AG08396 (cell line): ENCODE data around the gene NEURL1B.
"Not testable (repeated sequence)": the region's sequence is repeated elsewhere in the genome, so short reads cannot be mapped to it uniquely, and the experiment has no call there.

Experiments used
- DNase-seq: peaks from one replicate; pipeline ENCODE4 v3.0.0; 2012; ENCODE audit warnings: low spot score, mixed read lengths

Gene NEURL1B

DNA sequence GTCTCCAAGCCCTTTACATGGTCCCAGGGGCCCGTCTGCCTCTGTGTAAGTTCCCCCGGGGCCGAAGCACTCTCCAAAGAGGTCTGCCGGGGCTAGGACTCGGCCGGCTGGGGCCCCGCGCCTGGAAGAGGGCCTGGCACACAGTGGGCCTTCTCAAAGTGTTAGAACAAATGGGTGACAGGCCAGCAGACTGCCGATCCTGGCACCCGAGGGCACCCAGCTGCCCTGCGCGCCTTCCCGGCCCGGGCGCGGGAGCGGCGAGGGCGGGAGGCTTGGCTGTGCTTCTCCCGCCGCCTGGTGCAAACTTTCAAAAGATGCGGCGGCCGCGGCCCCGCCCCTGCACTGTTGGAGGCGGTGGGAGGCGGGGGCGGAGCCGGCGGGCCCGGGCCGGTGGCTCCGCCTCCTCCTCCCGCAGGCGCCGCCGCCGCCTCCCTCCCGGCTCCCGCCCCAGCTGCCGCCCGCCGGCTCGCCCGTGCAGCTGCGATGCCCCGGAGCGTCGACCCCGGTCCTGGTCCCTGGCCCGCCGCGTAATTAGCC is at the start of gene NEURL1B:
Gene NEURL1B, plus strand, starts transcription at position 442 of the 537 bp plus-strand sequence. CDS start 144 bp downstream, outside the sequence.
- peak; percentile 95 for DNase-seq

GRCh38 chr5:172591636-172592035 is 49.4 kb upstream of the NEURL1B start:
- DNase-seq = no peak

DNA sequence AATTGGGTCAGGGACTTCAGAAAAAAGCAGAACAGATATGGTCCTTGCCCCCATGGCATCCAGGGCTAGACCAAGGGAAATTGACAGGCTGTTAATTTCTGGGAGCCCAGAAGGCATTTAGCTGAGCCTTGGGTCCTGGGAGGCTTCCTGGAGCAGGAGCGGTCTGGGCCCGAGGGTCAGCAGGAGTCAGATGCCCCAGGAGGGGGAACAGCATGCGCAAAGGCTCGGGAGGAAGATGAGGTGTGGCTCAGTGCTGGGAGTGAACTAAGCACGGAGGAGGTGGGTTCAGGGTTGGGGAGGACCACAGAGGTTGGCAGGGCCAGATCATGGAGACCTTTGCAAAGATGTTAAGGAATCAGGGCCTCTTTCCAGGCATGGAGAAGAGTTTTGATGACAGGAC is 48.2 kb upstream of the NEURL1B start:
- DNase-seq = no peak

- DNase-seq = no peak
Measured at GRCh38 chr5:172593306-172593705, 47.8 kb upstream of the NEURL1B start.

GRCh38 chr5:172593721-172594235 is 47.3 kb upstream of the NEURL1B start:
- no peak for DNase-seq

GRCh38 chr5:172594431-172594830 is 46.6 kb upstream of the NEURL1B start:
- DNase-seq = no peak

GRCh38 chr5:172594867-172595466 is 46.1 kb upstream of the NEURL1B start:
- DNase-seq = no peak

DNA sequence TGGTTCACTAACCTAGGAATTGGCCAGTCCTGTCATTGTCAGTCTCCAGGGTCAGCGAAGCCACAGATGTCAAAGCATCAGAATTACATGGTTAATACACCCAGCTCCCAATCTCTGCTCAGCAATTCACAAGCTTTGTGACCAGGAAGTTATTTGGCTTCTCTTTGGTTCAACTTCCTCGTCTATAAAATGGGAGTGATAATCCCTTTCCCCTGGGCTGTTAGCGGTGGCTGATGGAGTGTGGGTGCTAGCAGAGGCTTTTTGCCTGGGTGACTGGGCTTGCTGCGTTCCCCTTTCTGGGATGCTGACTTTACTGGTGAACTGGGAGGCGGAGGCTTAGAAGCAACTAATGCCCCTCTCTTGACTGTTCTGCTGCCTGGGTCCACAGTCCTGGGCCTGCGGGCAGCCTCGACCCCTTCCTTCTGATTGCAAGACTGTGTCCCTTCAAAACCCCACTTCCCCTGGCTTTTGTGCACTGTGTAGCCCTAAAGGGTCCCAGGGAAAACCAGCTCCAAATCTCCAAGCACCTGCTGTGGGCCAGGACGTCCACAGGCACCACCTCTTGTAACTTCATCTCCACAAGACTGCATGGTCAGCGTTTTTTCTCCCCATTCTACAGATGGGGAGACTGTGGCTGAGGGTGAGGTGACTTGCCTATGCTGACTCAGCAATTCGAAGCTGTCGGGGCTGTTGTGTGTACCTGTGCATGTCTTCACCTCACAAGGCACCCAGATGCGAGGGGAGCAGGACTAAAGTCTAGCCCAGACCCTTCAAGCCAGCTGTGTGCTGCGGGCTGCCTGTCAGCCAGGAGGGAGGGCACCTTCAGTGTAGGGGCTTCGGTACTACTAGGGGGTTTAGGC is 45.2 kb upstream of the NEURL1B start:
- no peak for DNase-seq

DNA sequence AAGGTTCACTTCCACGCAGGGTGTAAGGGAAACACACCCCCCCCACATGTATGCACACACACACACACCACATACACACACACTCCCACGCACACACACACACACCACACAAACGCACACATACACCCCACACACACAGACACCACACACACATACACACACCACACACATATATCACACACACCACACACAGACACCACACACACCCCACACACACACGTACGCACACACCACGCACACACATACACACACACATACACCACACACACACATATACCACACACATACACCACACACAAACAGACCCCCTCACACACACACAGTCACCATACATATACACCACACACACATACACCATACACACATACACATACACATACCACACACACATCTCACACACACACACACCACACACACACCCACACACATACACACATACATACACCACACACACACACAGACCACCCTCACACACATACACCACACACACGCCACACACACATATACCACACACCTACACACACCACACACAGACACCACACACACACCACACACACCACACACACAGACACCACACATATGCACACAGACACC is 44.3 kb upstream of the NEURL1B start:
- no peak for DNase-seq

- no peak for DNase-seq
Measured at GRCh38 chr5:172597755-172598155, 43.3 kb upstream of the NEURL1B start.

DNA sequence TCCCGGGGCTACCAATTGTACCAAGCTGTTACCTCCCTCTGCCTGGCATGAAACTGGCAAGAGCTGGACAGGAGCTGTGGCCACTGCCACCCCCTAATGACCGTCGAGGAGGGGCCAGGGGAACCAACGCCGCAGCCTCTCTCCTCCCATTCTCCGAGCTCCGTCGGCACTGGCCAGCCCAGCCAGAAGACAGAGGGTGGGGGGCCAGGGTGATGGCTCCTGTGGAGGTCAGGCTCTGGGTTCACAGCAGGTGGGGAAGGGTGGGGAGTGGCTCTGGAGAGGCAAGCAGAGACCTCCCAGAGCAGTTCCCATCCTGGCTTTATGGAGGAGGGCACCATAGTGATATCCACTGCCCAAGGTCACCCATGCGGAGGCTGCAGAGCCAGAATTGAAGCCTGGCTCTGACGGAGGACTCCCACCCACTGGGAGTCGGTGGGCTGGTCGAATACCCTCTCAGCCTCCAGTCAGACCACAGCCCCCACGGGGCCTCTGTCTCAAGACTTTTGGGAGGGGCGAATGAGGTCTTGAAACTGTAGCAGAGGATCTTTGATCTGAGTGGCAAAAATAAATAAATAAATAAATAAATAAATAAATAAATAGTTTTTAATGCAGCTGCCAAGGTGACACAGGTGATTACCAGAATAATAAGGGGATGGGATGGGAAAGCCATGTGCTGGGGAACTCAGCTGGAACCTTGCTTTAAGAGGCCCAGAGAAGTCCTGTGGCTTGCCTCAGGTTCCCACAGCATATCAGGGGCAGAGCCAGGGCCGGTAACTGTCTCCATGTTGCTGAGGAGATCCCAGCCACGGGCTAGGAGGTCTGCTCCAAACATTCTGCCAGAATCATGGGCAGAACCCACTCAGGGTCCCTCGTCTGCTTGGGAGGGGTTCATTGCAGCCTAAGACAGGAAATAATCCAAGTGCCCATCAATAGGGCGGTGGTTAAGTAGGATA is 42.5 kb upstream of the NEURL1B start:
- no peak for DNase-seq

GRCh38 chr5:172599204-172599567 is 41.9 kb upstream of the NEURL1B start:
- DNase-seq = no peak

DNA sequence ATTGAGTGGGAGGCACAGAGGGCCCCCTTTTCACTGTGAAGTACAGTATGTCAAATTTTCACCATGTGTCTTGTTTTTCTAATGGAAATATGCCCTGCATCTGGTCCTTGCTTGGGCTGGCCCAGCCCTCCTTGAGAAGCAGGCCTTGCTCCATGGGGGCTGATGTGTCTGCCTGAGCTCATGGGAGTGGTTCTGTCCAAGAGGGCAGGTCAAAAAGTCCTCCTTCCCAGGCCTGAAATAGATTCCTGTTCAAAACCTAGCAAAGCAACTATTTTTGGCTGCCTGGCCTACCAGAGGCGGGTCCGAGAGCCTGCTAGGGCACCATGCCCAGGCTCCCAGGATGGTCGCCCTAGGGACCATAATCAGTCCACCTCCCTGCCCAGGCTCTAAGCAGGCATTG is 40.5 kb upstream of the NEURL1B start:
- DNase-seq = no peak

DNA sequence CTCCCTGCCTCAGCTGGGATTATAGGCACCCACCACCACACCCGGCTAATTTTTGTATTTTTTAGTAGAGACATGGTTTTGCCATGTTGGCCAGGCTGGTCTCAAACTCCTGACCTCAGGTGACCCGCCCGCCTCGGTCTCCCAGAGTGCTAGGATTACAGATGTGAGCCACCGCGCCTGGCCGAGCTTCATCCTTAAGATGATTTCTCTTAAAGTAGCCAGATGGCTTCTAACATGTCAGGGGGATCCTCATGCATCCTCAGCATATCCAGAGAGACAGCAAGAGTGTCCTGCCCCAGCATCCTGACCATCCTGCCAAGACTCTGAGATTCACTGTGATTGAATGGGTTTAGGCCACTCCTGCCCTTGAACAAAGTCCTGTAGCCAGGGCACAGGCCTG is 39.5 kb upstream of the NEURL1B start:
- not testable (repeated sequence) for DNase-seq

- peak; percentile 32 for DNase-seq
Measured at GRCh38 chr5:172602783-172603231, 38.3 kb upstream of the NEURL1B start.

DNA sequence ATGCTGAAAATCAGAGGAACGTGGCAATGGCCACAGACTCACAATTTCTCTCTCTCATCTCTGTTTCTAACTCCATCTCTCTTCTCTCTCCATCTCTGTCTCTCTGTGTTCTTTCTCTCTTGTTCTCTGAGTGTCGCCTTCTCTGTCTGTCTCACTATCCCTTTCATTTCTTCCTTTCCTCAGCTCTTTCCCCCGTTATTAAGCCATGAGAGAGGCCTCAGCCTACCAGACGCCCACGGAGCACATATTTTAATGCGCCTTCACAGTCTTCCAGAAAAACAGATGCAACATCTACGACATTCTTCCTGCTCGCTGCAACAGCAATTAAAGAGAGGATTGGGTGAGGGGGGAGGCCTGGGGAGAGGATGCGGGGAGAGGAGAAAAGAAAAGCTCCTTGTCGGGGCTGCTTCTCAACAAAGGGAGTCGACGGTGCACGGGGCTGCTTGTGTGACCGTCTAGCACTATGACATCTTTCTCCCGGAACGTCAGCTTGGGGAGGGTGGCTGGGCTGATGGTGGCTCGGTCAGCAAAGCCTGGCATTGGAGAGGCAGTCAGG is 37.7 kb upstream of the NEURL1B start:
- DNase-seq = peak; percentile 32

GRCh38 chr5:172605466-172605865 is 35.6 kb upstream of the NEURL1B start:
- no peak for DNase-seq

- no peak for DNase-seq
Measured at GRCh38 chr5:172606156-172606785, 34.8 kb upstream of the NEURL1B start.

DNA sequence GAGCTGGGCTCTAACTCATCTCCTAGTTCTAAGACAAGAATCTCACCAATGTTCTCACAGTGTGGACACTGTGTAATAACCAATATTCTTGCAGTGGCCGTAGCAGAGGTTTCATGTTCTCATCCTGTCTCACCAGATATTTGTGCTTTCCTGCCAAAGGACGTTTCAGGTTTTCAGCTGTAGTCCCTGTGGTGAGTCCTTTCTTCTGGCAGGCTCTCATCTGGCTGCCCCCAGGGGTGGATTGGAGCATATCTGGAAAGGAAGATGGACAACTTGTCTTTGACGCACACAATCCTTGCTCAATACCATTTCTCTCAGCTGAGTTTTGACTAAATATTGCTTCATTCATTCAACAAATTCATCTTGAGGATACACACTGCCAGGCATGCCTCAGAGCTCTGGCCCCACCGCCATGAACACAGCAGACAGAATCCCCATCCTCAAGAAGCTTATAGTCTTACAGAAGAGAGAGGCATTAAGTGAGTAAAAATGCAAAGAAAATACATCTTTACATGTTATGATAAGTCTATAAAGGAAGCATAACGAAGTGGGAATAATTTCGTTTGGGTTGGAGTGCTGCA is 33.8 kb upstream of the NEURL1B start:
- no peak for DNase-seq

DNA sequence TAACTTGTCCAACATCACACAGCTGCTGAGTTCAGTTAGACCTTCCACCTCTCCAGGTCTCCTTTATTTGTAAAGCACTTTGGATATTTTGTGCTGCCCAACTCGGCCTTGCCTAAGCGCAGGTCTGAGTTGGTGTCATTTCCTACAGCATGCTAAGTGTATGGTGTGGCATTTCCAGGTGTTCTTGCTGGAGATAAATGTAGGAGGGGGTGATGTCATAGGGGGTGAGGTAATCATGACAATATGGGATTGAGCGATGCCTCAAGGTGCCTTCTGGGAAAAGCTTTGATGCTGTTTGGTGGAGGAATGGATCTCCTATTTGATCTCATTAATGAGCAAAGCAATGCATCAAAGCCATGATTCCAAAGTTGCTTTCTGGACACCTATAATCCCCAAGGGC is 32.3 kb upstream of the NEURL1B start:
- DNase-seq = no peak
